GM12872 (cell line): ENCODE results near the gene DNAJC6.

ENCODE experiments used
- TF ChIP-seq, protein P1 (sequence below): IDR thresholded peaks from 3 replicates; pipeline ENCODE4 v1.5.1; 2011; ENCODE audit warnings: low read depth, mild to moderate bottlenecking, low read length, moderate library complexity; ENCODE audit not compliant: insufficient read depth

Gene DNAJC6

DNA sequence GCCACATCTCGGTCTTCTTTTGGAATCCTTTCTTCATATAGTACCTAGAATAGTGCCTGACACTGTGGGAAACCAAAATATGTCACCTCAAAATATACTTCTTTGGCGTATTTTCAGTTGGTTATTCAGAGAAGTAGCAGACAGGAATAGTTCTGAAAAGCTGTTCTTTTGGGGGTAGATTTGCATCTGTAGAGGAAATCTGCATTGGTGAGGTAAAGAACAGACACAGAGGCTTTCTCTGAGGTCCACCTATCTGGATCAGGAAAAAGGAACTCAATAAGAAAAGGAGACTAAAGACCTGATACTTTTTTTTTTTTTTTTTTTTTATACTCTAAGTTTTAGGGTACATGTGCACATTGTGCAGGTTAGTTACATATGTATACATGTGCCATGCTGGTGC, 134.3 kb downstream of the DNAJC6 start:
- TF ChIP-seq, protein P1, sequence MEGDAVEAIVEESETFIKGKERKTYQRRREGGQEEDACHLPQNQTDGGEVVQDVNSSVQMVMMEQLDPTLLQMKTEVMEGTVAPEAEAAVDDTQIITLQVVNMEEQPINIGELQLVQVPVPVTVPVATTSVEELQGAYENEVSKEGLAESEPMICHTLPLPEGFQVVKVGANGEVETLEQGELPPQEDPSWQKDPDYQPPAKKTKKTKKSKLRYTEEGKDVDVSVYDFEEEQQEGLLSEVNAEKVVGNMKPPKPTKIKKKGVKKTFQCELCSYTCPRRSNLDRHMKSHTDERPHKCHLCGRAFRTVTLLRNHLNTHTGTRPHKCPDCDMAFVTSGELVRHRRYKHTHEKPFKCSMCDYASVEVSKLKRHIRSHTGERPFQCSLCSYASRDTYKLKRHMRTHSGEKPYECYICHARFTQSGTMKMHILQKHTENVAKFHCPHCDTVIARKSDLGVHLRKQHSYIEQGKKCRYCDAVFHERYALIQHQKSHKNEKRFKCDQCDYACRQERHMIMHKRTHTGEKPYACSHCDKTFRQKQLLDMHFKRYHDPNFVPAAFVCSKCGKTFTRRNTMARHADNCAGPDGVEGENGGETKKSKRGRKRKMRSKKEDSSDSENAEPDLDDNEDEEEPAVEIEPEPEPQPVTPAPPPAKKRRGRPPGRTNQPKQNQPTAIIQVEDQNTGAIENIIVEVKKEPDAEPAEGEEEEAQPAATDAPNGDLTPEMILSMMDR, result no peak

DNA sequence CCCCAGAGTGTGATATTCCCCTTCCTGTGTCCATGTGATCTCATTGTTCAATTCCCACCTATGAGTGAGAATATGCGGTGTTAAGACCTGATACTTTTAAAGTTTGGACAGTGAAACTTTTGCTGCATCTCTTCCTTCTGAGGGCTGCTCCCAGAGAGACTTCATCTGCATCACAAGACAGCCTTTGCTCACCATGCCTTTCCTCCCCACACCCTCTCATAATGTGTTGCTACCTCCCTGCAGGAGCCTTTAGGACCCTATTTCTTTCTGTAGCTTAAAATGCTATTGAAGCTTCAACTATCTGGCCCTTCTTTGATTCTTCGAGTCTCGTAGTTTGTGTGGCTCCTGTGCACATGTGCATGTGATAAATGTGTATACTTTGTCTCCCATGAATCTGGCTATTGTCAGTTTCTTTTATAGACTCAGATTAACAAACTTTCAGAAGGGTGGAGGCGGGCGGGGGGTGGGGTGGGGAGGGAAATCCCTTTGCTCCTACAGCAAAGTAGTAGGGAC, 134.8 kb downstream of the DNAJC6 start:
- TF ChIP-seq, protein P1, result no peak

DNA sequence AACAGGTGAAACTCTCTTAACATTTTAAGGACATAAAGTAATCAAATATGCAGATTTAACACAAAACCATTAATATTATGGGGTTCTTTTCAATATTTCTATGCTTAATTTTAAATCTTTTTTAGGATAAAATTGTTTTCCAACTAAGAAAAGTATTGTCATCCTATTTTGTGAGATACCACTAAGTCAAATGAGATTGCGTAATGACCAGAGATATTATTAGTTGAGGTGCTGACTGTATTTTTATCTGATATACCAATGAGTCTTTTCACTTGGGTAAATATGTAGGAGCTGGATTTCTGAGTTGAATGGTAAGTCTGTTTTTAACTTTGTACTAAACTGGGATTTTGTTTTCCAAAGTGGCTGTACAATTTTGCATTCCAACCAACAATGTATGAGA, 136.5 kb downstream of the DNAJC6 start:
- TF ChIP-seq, protein P1, result no peak

DNA sequence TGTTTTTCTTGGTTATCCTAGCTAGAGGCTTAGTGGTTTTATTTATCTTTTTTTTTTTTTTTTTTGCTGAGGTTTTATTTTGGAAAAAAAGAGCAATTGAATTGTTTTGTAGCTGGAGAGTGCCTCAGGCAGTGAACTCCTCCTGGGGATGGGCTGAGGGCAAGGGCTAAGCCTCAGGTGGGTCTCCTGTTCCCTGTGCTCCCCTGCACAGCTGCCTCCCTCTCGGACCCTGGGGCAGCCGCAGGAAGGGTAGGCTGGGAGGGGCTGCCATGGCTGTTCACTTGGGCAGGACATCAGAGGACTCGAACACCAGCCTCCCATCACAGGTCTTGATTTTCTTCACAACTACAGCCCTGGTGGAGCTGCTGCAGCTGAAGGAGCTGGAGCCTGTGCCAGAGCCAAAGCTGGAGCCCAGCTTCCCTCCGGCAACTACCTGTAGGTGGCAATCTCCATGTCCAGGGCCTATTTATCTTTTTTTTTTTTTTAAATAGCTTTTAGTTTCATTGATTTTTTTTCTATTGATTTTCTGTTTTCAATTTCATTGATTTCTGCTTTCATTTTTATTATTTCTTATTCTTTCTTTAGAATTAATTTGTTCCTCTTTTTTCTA, 140.0 kb downstream of the DNAJC6 start:
- TF ChIP-seq, protein P1, result no peak

DNA sequence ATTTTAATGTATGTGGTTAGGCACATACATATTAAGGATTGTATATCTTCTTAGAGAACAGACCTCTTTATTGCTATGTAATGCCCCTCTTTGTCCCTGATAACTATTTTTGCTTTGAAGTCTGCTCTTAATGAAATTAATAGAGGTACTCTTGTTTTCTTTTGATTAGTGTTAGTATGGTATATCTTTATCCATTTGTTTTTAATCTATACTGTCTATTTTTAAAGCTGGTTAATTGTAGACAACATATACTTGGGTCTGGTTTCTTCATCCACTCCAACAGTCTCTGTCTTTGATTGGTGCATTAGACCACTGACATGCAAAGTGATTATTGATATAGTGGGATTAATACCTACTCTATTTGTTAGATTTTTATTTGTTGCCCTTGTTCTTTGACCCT, 147.1 kb downstream of the DNAJC6 start:
- TF ChIP-seq, protein P1, result no peak

DNA sequence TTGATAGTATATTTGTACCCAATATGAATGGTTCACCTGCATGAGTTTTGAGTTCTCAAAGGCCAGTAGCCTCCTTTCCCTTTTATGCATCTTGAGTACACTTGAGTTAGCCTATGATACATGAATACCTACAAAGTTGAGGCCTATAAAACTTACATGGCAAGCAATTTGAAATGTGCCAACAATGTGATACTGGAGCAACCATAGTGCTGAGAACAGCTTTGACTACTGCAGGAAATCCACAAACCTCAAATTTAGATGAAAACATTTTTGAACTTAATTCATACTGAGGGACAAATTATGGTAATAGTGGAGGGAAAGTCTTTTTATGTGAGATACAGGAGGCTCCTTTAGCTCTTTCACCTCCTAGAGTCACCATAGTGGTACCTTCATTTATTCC, 148.5 kb downstream of the DNAJC6 start:
- TF ChIP-seq, protein P1, result no peak

DNA sequence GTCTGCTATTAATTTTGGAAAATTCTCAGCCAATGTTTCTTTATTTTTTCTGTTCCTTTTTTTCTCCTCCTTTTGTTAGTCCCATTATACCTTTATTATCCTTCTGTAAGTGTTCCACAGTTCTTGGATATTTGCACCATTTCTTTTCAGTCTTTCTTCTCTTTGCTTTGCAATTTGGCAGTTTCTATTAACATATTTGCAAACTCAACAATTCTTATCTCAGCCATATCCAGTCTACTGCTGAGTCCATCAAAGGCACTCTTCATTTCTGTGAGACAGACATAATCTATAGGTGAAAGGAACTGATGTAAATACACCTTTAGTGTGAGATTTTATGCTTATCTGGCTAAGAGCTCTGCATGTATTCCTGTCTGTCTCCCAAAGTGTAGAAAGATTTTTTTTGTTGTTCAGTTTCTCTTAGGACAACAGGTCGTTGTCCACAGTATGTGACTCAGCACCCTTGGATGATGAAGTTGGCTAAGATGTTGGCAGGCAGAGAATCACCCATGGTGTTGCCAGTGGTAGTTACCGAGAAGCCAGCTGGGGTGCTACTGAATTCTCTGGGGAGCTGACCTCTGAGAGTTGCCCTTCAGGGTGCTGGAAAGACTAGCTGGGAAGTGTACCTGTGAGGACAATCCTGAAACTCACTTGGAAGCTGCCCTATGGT, 149.5 kb downstream of the DNAJC6 start:
- TF ChIP-seq, protein P1, result no peak
